HG03378 (cell line): ENCODE measurements around the gene FMNL2.
A peak's percentile ranks its signal among the peaks of the same experiment; 100 is the strongest.

Experiments
- ATAC-seq: cut with Tn5 transposase; IDR thresholded peaks from one replicate; pipeline ENCODE4 v1.9.1; 2021; ENCODE audit warnings: mild to moderate bottlenecking, moderate library complexity; ENCODE audit not compliant: unreplicated experiment

The FMNL2 gene

DNA sequence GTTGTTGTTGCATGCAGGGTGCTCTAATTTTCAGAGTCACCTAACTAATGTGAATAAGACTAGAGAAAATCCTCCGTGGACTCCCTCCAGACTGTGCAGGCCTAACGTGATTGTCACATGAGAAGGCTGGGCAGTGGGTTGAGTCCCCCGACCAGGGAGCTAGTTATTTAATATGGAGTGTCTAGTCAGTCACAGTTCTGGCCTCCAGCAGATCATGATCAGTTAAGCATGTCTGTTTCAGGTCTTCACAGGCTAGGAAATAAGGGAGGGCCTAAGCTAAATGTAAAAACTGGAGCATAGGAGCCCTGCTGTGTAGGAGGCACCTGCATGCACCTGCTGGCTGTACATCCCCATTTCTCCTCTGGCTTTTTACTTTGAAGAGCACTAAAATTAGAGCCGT lies 295.5 kb downstream of the FMNL2 start:
- ATAC-seq, result no peak

DNA sequence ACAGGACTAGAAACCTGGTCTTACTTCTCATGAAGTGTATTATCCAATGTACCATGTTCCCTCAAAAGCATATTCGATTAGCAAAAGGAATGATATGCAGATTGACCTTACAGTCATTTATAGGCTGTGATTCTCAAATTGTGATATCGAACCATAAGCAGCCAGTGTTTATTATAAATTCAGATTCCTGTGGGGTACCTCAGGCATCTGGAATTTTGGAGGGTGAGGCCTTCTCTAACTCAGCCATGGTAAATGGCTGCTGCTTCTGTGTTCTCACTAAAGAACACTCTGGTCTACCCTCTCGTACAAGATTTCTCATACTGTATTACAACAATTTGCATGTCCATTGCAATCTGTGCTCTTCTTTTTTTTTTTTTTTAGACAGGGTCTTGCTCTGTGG lies 297.8 kb downstream of the FMNL2 start:
- ATAC-seq, result no peak

DNA sequence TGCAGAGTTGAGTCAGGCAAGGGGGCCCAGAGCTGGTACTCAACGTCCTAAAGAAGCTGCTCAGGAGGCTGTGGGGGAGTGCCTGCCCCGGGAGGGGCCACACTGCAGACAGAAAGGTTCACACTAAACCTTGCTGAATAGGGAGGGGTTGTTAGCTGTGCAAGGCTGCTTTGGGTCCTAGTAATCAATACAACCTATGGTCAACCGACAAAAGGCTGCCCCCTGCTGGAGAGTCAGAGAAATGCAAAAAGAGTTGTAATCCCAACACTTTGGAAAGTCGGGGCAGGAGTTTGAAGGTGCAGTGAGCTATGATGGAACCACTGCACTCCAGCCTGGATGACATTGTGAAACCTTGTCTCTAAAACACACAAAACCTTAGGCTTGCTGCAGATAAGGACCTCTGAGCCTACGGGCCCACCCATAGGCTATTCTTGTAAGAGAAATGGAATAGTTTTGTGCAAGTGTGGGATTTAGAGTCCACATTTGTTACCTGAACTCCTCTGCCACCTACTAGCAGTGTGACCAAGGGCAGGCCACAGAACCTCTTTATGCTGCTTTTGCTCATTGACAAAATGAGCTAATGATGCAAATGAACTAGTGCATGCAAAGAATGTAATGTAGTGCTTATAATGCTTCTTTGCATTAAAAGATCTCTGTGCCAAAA lies 300.8 kb downstream of the FMNL2 start:
- ATAC-seq, result peak; percentile 83

DNA sequence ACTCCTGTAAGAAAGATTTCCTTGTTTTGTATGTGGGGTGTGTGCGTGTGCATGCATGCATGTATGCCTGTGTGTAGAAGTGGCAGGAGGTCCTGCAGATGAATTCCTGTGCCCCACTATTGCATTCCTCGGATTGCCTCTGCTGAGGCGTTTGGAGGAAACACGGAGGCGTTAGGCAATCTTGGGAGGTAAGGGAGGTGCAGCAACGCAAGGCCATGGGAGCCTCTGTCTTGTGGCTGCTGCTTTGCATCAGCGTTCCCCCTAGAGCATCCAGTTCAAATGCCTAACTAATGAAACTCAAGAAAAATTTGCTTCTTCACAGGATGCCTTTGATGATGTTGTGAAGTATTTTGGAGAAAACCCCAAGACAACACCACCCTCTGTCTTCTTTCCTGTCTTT lies 302.3 kb downstream of the FMNL2 start:
- ATAC-seq, result no peak

DNA sequence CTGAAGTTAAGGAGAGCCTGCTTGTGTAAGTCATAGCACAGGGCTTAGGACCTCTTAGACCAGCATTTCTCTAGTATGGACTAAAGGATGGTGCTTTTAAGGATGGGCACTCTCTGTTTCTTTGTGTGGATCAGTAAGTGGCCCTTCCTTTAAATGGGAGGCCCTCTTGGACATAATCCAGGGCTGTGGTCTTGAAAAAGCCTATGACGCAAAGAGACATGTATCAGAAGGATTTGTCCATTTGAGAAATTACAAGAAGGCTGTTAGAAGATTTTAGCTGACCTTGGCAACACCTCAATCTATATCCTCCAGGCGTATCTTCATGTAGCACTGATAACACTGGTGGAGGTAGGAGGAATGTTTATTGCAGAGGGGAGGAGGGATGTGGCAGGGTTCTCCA lies 303.1 kb downstream of the FMNL2 start:
- no peak for ATAC-seq

DNA sequence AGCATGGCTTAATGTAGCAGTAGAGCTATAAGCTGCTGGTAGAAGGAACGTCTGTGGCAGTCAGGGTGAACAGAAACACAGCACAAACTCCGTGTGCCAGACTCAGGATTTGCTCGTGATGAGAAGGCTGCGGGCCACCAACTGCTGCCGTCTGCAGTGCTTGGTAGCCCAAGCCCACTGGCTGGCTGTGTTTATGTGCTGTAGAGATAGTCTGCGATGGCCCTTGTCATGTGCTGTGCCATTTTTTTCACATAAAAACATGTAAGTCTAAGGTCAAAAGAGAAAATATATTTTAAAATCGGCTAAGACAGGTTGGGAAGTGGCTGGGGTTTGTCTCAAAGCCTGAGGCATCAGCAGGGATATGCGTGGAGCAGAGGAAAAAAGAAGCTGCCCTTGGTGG lies 303.6 kb downstream of the FMNL2 start:
- ATAC-seq, result no peak

DNA sequence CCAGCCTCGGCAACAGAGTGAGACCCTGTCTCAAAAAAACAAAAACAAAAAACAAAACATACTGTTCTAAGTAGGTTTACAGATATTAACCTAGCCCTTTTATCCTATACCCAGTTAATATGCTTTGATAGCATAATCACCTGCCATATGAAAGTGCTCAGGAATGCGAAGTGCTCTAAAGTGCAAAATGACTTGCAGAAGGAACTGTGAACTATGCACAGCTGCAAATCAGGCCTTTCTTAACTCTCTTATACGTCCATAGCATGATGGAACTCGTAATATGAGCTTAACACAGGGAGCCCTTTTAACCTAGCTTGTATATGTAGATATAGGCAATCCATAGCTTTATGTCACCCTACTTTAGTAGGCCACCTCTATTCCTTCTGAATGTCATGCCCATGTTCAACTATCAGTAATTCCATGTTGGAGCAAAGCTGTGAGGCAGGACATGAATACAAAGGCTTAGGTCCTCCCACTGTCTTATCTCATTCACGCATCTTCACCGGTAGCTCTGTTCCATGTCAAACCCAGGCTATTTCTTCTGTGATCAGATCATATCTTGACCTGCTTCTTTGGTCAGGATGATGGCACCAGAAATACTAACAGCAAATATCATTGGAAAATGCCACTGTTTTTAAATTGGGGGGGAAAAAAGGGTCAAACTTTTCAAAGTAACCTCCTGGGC lies 309.4 kb downstream of the FMNL2 start:
- ATAC-seq, result no peak

DNA sequence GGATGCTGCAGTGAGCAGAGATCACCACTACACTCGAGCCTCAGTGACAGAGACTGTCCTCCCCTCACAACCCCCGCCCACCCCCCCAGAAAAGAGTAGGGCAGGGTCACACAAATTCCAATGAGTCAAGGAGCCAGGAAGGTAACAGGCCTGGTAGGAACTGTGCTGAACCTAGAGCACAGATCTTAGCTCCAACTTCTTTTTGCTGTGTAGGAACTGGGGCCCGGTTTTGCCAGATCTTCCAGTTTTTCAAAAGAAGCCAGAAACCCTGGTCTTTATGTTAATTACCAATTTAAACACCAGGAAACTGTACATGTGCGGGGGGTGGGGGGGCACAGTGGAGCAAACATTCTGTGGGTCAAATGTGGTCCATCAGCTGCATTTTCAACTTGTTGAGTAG lies 311.3 kb downstream of the FMNL2 start:
- ATAC-seq, result no peak

DNA sequence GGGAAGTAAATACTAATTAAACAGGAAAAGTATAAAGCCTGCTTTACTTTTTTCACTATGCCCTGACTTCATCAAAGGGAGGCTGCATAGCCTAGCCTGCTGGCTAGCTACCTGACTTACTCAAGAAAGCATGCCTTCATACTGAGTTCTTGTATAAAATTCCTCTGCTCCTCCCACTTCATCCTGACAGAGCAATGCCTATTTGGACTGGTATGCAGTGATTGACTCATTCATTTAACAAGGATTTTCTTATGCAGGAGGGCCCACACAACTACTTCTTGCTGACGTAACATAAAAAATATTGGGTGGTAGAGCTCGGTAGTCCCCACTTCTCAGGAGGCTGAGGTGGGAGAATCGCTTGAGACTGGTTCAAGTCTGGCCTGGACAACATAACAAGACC lies 311.8 kb downstream of the FMNL2 start:
- ATAC-seq, result no peak

DNA sequence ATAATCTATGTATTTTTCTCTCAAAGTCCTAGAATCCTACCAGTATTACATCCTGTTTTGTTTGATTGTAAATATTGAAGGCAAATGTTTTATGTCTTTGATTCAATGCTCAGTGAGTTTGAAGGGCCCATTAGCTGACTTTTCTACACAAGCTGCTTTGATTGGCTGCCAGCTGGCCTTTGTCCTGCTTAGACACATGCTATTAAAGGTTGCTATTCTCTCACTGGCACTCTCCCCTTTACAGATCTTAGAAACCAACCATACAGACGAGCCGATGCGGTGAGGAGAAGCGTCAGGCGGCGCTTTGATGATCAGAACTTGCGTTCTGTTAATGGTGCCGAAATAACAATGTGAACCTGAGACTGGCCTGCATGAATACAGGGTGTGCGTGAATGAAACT lies 312.6 kb downstream of the FMNL2 start:
- no peak for ATAC-seq

DNA sequence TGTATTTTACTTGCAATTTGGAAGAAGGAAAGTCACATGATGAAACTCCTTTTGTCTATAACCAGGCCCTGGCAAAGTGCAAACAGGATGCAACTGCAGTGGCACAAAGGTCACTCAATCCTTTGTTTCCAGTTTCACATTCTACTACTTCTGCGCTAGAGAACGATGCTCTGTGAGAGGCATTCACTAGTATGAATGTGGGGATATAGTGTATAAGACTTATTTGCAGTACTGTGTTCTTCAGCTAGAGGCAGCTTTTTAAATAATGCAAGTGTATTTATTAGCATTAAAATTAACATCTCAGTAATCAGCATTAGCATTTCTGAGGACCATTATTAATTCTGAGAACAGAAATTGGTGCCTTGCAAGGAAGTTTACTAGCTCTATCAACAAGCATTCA lies 313.4 kb downstream of the FMNL2 start:
- no peak for ATAC-seq

DNA sequence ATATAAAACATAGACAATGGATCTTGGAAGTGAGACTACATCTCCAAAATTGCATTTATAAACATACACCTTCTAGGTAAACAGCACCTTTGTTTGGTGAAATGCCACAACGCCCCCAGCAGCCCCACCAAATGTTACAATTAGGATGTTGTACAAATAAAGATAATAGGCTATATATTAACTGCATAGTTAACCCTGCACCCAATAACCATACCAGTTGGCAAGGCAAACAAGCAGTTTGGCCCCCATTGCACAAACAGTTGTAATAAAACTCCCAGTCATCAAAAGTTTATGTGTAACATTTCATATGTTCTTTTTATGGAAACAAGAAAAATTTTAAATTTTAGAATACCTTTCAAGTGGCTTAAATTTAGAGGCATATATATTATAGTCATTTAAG lies 315.0 kb downstream of the FMNL2 start:
- no peak for ATAC-seq

DNA sequence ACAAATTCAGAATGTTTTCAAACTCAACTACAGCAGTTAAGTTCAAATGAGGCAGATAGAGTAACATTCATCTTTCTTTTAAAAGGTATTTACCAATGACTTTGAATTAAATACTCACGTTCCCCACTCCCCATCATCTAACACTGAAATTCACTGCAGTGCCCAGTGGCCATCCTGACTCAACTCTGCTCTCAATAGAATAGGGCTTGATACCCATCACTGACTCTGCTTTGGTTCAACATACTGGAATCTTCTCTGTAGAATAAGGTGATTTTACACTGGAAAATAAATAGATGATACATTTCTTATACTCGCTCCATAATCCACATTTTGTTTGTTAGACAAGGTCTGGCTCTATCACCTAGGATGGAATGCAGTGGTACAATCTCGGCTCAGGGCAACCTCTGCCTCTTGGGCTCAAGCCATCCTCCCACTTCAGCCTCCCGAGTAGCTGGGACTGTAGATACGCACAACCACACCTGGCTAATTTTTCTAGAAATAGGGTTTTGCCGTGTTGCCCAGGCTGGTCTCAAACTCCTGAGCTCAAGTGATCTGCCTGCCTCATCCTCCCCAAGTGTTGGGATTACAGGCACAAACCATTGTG lies 315.9 kb downstream of the FMNL2 start:
- ATAC-seq, result no peak

DNA sequence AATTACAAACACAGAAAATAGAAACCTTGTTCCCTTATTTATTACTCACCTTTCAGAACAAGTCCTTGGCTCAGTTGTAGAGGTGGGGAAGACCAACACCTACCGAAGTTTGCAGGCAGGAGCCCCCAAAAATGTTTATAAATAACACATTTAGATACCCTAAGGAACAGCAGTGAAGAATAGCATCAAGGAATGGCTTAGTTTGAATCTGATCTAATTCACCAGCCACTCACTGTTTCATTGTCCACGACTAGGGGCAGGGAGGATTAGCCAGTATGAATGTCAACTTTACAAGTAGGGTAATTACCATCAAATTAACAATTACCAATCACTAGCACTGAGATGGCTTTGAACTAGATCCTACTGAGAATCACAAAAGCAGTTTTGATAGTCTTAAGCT lies 316.9 kb downstream of the FMNL2 start:
- ATAC-seq, result no peak

DNA sequence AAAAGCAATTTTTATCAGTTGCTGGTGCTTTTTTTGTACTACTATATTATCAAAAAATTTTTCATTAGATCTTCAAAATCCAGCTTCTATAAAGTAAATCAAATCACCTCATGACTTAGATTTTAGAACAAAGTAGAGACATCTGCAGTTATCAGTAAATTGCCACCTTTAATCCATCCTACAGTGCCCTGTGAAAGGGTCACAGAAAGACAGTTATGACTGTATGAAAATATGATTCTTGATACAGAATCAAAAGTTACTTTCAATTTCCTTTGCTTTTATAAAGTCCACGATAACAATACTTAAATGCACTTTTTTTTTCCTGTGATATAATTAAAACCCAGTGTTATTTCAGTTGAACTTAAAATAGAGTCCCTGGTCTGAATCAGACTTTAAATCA lies 320.9 kb downstream of the FMNL2 start:
- no peak for ATAC-seq

DNA sequence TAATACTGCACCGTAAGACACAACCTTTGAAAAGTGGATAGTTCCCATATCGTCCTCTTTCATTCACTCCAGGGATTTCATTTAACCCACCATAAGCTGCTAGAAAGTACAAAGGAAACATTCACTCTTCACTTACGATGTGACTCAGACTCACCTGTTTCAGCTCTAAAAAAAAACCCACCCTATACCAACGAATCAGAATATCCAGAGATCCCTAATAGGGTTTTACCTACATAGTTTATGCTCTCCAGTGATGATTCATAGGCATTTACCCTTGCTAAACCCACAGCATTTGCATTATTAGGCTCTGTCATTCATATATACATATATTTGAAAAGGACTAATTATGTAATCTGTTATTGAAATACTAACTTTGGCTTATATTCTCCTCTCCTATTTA lies 322.1 kb downstream of the FMNL2 start:
- ATAC-seq, result peak; percentile 75

DNA sequence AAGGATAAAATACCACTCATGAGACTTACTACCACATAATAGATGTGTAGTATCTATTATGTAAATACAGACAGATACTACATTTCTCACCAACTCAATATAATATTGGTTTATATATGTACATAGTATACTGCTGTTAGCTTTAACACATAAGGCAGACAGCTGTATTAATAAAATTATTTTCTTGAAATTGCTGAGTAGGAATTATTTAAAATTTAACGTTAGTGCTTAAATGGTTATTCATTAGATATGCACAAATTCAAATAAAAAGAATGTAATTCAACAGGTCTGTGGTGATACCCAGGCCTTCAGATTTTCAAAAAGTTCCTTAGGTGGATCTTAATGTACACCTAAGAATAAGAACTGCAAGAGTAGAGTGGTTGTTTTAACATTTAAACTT lies 323.2 kb downstream of the FMNL2 start:
- ATAC-seq, result no peak

DNA sequence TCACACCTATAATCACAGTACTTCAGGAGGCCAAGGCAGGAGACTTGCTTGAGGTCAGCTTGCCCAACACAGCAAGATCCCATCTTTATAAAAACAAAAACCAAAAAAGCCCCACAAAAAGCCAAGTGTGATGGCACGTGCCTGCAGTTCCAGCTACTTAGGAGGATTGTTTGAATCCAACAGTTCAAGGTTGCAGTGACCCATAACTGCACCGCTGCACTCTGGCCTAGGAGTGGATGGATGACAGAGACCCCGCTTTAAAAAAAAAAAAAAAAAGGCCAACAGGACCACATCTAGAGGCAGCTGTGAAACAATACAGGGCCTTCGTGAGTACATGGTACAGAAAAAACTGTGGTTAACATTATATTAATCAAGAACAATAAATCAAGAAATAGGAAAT lies 326.1 kb downstream of the FMNL2 start:
- ATAC-seq, result no peak

DNA sequence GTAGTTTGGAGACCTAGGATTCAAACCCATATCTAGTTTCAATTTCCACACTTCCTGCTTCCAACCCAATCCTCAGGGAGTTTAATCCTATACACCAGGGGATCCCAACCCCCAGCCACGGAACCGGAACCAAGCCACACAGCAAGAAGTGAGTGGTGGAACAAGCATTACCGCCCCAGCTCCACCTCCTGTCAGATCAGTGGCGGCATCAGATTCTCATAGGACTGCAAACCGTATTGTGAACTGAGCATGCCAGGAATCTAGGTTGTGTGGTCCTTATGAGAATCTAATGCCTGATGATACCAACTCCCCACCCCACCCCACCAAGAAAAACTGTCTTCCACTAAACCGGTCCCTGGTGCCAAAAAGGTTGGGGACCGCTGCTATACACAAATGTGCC lies 329.8 kb downstream of the FMNL2 start:
- ATAC-seq, result no peak

DNA sequence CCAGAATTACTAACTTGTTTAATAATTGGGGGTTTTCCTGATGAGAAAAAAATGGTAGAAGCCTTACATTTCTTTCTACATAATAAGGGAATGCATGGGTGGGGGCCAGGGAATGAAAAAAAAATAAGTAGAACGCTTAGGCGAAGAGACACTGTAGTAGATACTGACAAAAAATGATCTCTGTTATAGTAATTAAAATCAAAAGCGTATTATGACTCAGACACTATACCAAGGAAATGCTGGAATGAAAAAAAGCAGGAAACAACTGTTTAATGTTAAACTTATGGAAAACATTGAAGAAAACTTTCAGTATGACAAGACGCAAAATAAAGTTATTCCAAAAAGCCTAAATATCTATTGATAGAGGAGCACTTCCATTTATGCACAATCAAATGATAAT lies 339.4 kb downstream of the FMNL2 start:
- no peak for ATAC-seq

DNA sequence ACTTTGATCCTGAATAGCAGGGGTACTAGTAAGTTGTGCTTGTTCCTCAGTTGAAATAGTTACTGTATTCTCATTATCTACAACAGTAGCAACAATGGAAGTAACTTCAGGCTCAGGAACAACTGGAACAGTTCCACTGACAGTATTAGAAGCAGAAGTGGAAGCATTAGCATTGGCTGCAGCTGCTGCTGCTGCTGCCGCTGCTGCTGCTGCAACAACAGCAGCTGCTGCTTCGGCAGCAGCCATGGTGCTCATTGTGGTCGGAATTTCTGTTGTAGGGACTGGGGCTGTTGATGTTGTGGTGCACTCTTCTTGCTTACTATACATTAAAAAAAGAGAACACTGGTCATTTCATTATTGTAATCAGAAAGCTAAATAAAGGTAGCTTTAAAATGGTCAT lies 341.5 kb downstream of the FMNL2 start:
- no peak for ATAC-seq

DNA sequence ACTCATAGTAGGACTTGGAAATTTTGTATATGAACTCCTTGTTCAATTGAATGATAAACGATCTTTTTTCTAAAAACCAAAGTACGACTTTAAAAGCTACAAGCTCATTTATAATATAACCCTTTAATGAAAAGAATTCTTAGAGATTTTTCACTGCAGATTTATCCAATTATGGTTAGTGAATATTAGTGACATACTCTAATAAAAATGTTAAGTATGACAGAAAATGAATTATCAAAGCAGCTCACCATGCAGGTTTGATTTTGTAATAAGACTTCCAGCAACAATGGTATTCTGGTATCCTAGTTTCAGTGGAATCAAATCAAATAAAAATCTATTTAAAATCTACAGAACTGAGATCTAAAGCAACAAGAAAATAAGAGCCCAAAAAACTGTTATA lies 343.8 kb downstream of the FMNL2 start:
- ATAC-seq, result no peak

DNA sequence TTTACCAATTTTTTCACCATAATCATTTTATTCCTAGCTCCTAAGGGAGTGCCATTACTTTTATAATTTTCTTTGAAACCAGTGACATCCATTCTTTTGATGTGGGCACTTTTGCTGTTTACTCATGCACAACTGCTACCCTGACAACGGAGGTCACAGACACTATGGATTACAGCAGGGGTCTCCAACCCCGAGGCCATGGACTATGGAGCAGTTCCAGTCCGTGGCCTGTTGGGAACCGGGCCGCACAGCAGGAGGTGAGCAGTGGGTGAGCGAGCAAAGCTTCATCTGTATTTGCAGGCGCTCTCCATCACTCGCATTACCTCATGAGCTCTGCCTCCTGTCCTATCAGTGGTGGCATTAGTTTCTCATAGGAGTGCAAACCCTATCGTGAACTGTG lies 347.7 kb downstream of the FMNL2 start:
- no peak for ATAC-seq
